ENCODE results near the gene TMEM25.

Gene TMEM25

DNA sequence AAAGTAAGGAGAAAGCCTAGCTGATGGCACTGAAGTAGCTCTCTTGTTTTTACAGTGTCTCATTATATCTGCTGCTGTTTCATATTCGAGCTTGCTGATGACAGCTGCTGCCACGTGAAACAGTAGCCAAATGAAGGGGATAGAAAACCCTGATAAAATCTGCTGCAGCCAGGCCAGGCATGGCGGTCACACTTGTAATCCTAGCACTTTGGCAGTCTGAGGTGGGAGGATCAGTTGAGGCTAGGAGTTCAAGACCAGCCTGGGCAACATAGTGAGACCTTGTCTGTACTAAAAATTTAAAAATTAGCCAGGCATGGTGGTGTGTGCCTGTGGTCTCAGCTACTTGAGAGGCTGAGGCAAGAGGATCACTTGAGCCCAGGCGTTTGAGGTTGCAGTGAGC, 21.3 kb downstream of the TMEM25 start:
- WGBS, 2 donors (ENCODE audit: extremely low coverage in 2 of 2, insufficient read length in 2 of 2, insufficient replicate concordance in 1 of 2), result no CpG with 5 or more reads among the region's 4 CpGs
- no peak overlapping the region for H2BK15ac ChIP-seq (ENCODE audit: low read length)
- no peak for DNase-seq (ENCODE audit: low spot score)
- no peaks in the 10 kb centered on the region for H3K79me1 ChIP-seq (ENCODE audit: low read depth, low read length)
- H3K9me3 ChIP-seq (replicated peaks in 1 of 2; ENCODE audit: control insufficient read depth in 2 of 2, insufficient read depth in 1 of 2, low read depth in 1 of 2, low read length in 2 of 2), result no peaks in the 10 kb centered on the region
- H2BK120ac ChIP-seq (ENCODE audit: low read depth, low read length), result no peak overlapping the region
- no peak overlapping the region for H3K14ac ChIP-seq (ENCODE audit: low read length)
- peaks cover 8 to 53% of the 10 kb centered on the region in 2 donors for H3K36me3 ChIP-seq (replicated peaks in 1 of 2; ENCODE audit: control insufficient read depth in 2 of 2, insufficient read depth in 2 of 2, low read length in 2 of 2)
- no peak overlapping the region for H3K4me3 ChIP-seq (ENCODE audit: low read length in 2 of 2)
- no peak overlapping the region for H3K9ac ChIP-seq (ENCODE audit: low read depth, low read length, poor library complexity)
- no peak overlapping the region for H3K4ac ChIP-seq (ENCODE audit: low read length)
- no peak overlapping the region for H2BK5ac ChIP-seq (ENCODE audit: low read length)
- no peak overlapping the region for H3K18ac ChIP-seq (ENCODE audit: low read length)
- no peak overlapping the region for H3K23ac ChIP-seq (ENCODE audit: low read depth, low read length, poor library complexity)
- H3K27ac ChIP-seq (replicated peaks; ENCODE audit: low read length), result no peak overlapping the region
- no peak overlapping the region for H2BK12ac ChIP-seq (ENCODE audit: low read length)
- no peaks in the 10 kb centered on the region for H3K4me1 ChIP-seq (ENCODE audit: control insufficient read depth in 2 of 2, insufficient read depth in 1 of 2, low read depth in 1 of 2, low read length in 2 of 2)
- no peaks in the 10 kb centered on the region for H3K27me3 ChIP-seq (ENCODE audit: control insufficient read depth in 3 of 3, insufficient read depth in 3 of 3, low read depth in 1 of 3, low read length in 3 of 3)
- no peak overlapping the region for H2AK5ac ChIP-seq (ENCODE audit: low read depth, low read length)
- H4K8ac ChIP-seq (ENCODE audit: low read depth, low read length), result no peak overlapping the region
- H3K4me2 ChIP-seq (ENCODE audit: insufficient read depth, low read length, poor library complexity, severe bottlenecking), result no peak overlapping the region
- H2AFZ ChIP-seq (ENCODE audit: low read length), result no peak overlapping the region
- H4K91ac ChIP-seq (ENCODE audit: low read depth, low read length, poor library complexity), result no peak overlapping the region

DNA sequence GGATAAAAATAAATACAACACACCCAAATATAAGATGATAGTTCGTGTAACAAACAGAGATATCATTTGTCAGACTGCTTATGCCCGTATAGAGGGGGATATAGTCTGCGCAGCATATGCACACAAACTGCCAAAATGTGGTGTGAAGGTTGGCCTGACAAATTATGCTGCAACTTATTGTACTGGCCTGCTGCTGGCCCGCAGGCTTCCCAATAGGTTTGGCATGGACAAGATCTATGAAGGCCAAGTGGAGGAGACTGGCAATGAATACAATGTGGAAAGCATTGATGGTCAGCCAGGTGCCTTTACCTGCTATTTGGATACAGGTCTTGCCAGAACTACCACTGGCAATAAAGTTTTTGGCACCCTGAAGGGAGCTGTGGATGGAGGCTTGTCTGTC, 29.8 kb downstream of the TMEM25 start:
- H3K4ac ChIP-seq (ENCODE audit: low read length), result no peak overlapping the region
- no peak overlapping the region for H3K23ac ChIP-seq (ENCODE audit: low read depth, low read length, poor library complexity)
- H3K9ac ChIP-seq (ENCODE audit: low read depth, low read length, poor library complexity), result no peak overlapping the region
- H3K27me3 ChIP-seq (ENCODE audit: control insufficient read depth in 3 of 3, insufficient read depth in 3 of 3, low read depth in 1 of 3, low read length in 3 of 3), result no peaks in the 10 kb centered on the region
- H3K9me3 ChIP-seq (replicated peaks in 1 of 2; ENCODE audit: control insufficient read depth in 2 of 2, insufficient read depth in 1 of 2, low read depth in 1 of 2, low read length in 2 of 2), result no peaks in the 10 kb centered on the region
- no peak overlapping the region for H3K14ac ChIP-seq (ENCODE audit: low read length)
- H2AK5ac ChIP-seq (ENCODE audit: low read depth, low read length), result no peak overlapping the region
- no peak overlapping the region for H4K91ac ChIP-seq (ENCODE audit: low read depth, low read length, poor library complexity)
- H3K4me3 ChIP-seq (ENCODE audit: low read length in 2 of 2), result no peak overlapping the region
- H2BK5ac ChIP-seq (ENCODE audit: low read length), result no peak overlapping the region
- no peak for DNase-seq (ENCODE audit: low spot score)
- peaks cover 0 to 4% of the 10 kb centered on the region in 2 donors for H3K4me1 ChIP-seq (ENCODE audit: control insufficient read depth in 2 of 2, insufficient read depth in 1 of 2, low read depth in 1 of 2, low read length in 2 of 2)
- no peak overlapping the region for H3K27ac ChIP-seq (replicated peaks; ENCODE audit: low read length)
- peaks cover 4 to 39% of the 10 kb centered on the region in 2 donors for H3K36me3 ChIP-seq (replicated peaks in 1 of 2; ENCODE audit: control insufficient read depth in 2 of 2, insufficient read depth in 2 of 2, low read length in 2 of 2)
- no peak overlapping the region for H3K4me2 ChIP-seq (ENCODE audit: insufficient read depth, low read length, poor library complexity, severe bottlenecking)
- H2BK15ac ChIP-seq (ENCODE audit: low read length), result no peak overlapping the region
- no peak overlapping the region for H2AFZ ChIP-seq (ENCODE audit: low read length)
- no CpG with 5 or more reads among the region's 4 CpGs for WGBS, 2 donors (ENCODE audit: extremely low coverage in 2 of 2, insufficient read length in 2 of 2, insufficient replicate concordance in 1 of 2)
- no peak overlapping the region for H2BK12ac ChIP-seq (ENCODE audit: low read length)
- H2BK120ac ChIP-seq (ENCODE audit: low read depth, low read length), result no peak overlapping the region
- no peak overlapping the region for H4K8ac ChIP-seq (ENCODE audit: low read depth, low read length)
- no peak overlapping the region for H3K18ac ChIP-seq (ENCODE audit: low read length)
- H3K79me1 ChIP-seq (ENCODE audit: low read depth, low read length), result no peaks in the 10 kb centered on the region

DNA sequence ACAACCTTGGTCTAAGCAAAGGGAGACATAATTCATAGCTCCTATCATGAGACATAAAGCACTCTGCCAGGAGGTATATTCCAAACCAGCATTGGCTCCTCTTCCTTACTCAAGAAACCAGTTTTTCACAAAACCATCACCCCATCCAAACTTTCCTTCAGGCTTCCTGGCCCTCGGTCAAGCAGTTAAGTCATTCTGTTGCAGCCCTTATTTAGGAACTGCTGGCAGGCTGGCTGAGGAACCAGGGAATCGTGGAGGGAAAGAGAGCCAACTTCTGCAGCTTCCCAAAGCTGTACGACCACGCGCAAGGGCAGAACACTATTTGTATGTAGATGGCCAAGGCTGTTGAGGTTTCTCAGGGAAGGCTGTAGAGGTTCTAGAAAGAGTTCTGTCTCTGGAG, 34.1 kb downstream of the TMEM25 start:
- no peak for DNase-seq (ENCODE audit: low spot score)
- no CpG with 5 or more reads among the region's 5 CpGs for WGBS, 2 donors (ENCODE audit: extremely low coverage in 2 of 2, insufficient read length in 2 of 2, insufficient replicate concordance in 1 of 2)
- no peak overlapping the region for H2BK120ac ChIP-seq (ENCODE audit: low read depth, low read length)
- H3K23ac ChIP-seq (ENCODE audit: low read depth, low read length, poor library complexity), result no peak overlapping the region
- H3K4me1 ChIP-seq (ENCODE audit: control insufficient read depth in 2 of 2, insufficient read depth in 1 of 2, low read depth in 1 of 2, low read length in 2 of 2), result peaks cover 0 to 4% of the 10 kb centered on the region in 2 donors
- no peak overlapping the region for H3K9ac ChIP-seq (ENCODE audit: low read depth, low read length, poor library complexity)
- H3K14ac ChIP-seq (ENCODE audit: low read length), result no peak overlapping the region
- H2AK5ac ChIP-seq (ENCODE audit: low read depth, low read length), result no peak overlapping the region
- H2BK5ac ChIP-seq (ENCODE audit: low read length), result no peak overlapping the region
- no peak overlapping the region for H2BK12ac ChIP-seq (ENCODE audit: low read length)
- H4K8ac ChIP-seq (ENCODE audit: low read depth, low read length), result no peak overlapping the region
- H3K18ac ChIP-seq (ENCODE audit: low read length), result no peak overlapping the region
- H4K91ac ChIP-seq (ENCODE audit: low read depth, low read length, poor library complexity), result no peak overlapping the region
- peaks cover 2 to 4% of the 10 kb centered on the region in 2 donors for H3K36me3 ChIP-seq (replicated peaks in 1 of 2; ENCODE audit: control insufficient read depth in 2 of 2, insufficient read depth in 2 of 2, low read length in 2 of 2)
- H2BK15ac ChIP-seq (ENCODE audit: low read length), result no peak overlapping the region
- no peaks in the 10 kb centered on the region for H3K27me3 ChIP-seq (ENCODE audit: control insufficient read depth in 3 of 3, insufficient read depth in 3 of 3, low read depth in 1 of 3, low read length in 3 of 3)
- no peak overlapping the region for H3K4me2 ChIP-seq (ENCODE audit: insufficient read depth, low read length, poor library complexity, severe bottlenecking)
- H3K4ac ChIP-seq (ENCODE audit: low read length), result no peak overlapping the region
- H3K79me1 ChIP-seq (ENCODE audit: low read depth, low read length), result no peaks in the 10 kb centered on the region
- no peaks in the 10 kb centered on the region for H3K9me3 ChIP-seq (replicated peaks in 1 of 2; ENCODE audit: control insufficient read depth in 2 of 2, insufficient read depth in 1 of 2, low read depth in 1 of 2, low read length in 2 of 2)
- H2AFZ ChIP-seq (ENCODE audit: low read length), result no peak overlapping the region
- H3K27ac ChIP-seq (replicated peaks; ENCODE audit: low read length), result no peak overlapping the region
- H3K4me3 ChIP-seq (ENCODE audit: low read length in 2 of 2), result peak overlapping the region in 1 of 2 donors; percentile 50

DNA sequence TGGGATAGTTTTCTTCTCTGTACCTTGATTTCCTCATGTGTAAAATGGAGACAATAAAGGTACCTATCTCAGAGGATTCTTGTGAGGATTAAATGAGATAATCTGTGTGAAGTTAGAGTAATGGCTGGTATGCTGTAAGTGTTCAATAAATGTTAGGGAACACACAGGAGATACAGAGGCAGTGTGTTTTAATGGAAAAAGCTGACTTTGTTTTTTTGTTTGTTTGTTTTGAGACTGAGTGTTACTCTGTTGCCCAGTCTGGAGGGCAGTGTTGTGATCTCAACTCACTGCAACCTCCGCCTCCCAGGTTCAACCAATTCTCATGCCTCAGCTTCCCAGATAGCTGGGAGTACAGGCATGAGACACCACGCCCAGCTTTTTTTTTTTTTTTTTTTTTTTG, 38.7 kb downstream of the TMEM25 start:
- H3K14ac ChIP-seq (ENCODE audit: low read length), result no peak overlapping the region

More for the DNA sequence above, 38.7 kb downstream of the TMEM25 start:
- no peak overlapping the region for H4K8ac ChIP-seq (ENCODE audit: low read depth, low read length)
- H2AK5ac ChIP-seq (ENCODE audit: low read depth, low read length), result no peak overlapping the region
- peaks cover 3% of the 10 kb centered on the region for H3K79me1 ChIP-seq (ENCODE audit: low read depth, low read length)
- no peak overlapping the region for H3K27ac ChIP-seq (replicated peaks; ENCODE audit: low read length)
- H2AFZ ChIP-seq (ENCODE audit: low read length), result no peak overlapping the region
- H3K9me3 ChIP-seq (replicated peaks in 1 of 2; ENCODE audit: control insufficient read depth in 2 of 2, insufficient read depth in 1 of 2, low read depth in 1 of 2, low read length in 2 of 2), result no peaks in the 10 kb centered on the region
- no peak overlapping the region for H2BK120ac ChIP-seq (ENCODE audit: low read depth, low read length)
- H3K18ac ChIP-seq (ENCODE audit: low read length), result no peak overlapping the region
- H3K4me3 ChIP-seq (ENCODE audit: low read length in 2 of 2), result no peak overlapping the region
- H3K9ac ChIP-seq (ENCODE audit: low read depth, low read length, poor library complexity), result no peak overlapping the region
- no peak overlapping the region for H3K4ac ChIP-seq (ENCODE audit: low read length)
- no peaks in the 10 kb centered on the region for H3K27me3 ChIP-seq (ENCODE audit: control insufficient read depth in 3 of 3, insufficient read depth in 3 of 3, low read depth in 1 of 3, low read length in 3 of 3)
- no CpG with 5 or more reads among the region's 2 CpGs for WGBS, 2 donors (ENCODE audit: extremely low coverage in 2 of 2, insufficient read length in 2 of 2, insufficient replicate concordance in 1 of 2)
- peaks cover 4 to 7% of the 10 kb centered on the region in 2 donors for H3K4me1 ChIP-seq (ENCODE audit: control insufficient read depth in 2 of 2, insufficient read depth in 1 of 2, low read depth in 1 of 2, low read length in 2 of 2)
- H2BK12ac ChIP-seq (ENCODE audit: low read length), result no peak overlapping the region
- no peak overlapping the region for H4K91ac ChIP-seq (ENCODE audit: low read depth, low read length, poor library complexity)
- H2BK15ac ChIP-seq (ENCODE audit: low read length), result no peak overlapping the region
- H3K36me3 ChIP-seq (replicated peaks in 1 of 2; ENCODE audit: control insufficient read depth in 2 of 2, insufficient read depth in 2 of 2, low read length in 2 of 2), result peaks cover 0 to 4% of the 10 kb centered on the region in 2 donors
- no peak overlapping the region for H2BK5ac ChIP-seq (ENCODE audit: low read length)
- H3K23ac ChIP-seq (ENCODE audit: low read depth, low read length, poor library complexity), result no peak overlapping the region
- DNase-seq (ENCODE audit: low spot score), result no peak
- no peak overlapping the region for H3K4me2 ChIP-seq (ENCODE audit: insufficient read depth, low read length, poor library complexity, severe bottlenecking)
